Esophagus (tissue), 2 donors: ENCODE measurements around the gene TTC21A. TPM values are rescaled to one million over a fixed set of nuclear protein-coding genes. Genes with fewer than 3 reads are reported as not detected.

ENCODE experiments used
- H3K27ac ChIP-seq, 2 donors: one replicate each; pipeline ENCODE4 v1.5.1; 2013; ENCODE audit warnings: low read depth in 2 of 2, mild to moderate bottlenecking in 2 of 2, inconsistent platforms in 1 of 2, low read length in 1 of 2, moderate library complexity in 1 of 2
- H3K27me3 ChIP-seq, 2 donors: one replicate each; pipeline ENCODE4 v1.6.1; 2013; ENCODE audit warnings: low read length in 2 of 2, control low read depth in 1 of 2, mild to moderate bottlenecking in 1 of 2; ENCODE audit not compliant: insufficient read depth in 2 of 2, control insufficient read depth in 1 of 2
- H3K36me3 ChIP-seq, 2 donors: one replicate each; pipeline ENCODE4 v1.6.1; 2013; ENCODE audit warnings: low read length in 1 of 2; ENCODE audit not compliant: control insufficient read depth in 2 of 2, insufficient read depth in 2 of 2
- H3K4me1 ChIP-seq, 2 donors: one replicate each; pipeline ENCODE4 v1.6.1; 2013; ENCODE audit warnings: low read length in 1 of 2; ENCODE audit not compliant: control insufficient read depth in 2 of 2, insufficient read depth in 2 of 2
- H3K4me3 ChIP-seq, 2 donors: one replicate each; pipeline ENCODE4 v1.5.1; 2013; ENCODE audit warnings: low read length in 2 of 2, mild to moderate bottlenecking in 2 of 2, low read depth in 1 of 2, moderate library complexity in 1 of 2
- H3K9me3 ChIP-seq, 2 donors: one replicate each; pipeline ENCODE4 v1.6.1; 2013; ENCODE audit warnings: mild to moderate bottlenecking in 2 of 2, low read depth in 1 of 2, low read length in 1 of 2, moderate library complexity in 1 of 2; ENCODE audit not compliant: control insufficient read depth in 2 of 2, insufficient read depth in 1 of 2
- WGBS, 2 donors: extraction: QIAGEN DNeasy Blood & Tissue Kit; methylation state at CpG; one replicate each; pipeline ENCODE4 v1.1.7; 2013; 5-methylcytosine and 5-hydroxymethylcytosine counted together
- polyA plus RNA-seq, 2 donors: library from polyadenylated mRNA; stranded (reverse); fragments of 200-250 nt; gene quantifications; one replicate each; pipeline ENCODE4 v1.2.3, GENCODE V29; 2013
- donor health status: healthy with polysubstance abuse.
- donor health status: Bipolar disorder and iron deficiency.

The TTC21A gene
- polyA plus RNA-seq, 2 donors: 1.8 to 5.6 TPM

DNA sequence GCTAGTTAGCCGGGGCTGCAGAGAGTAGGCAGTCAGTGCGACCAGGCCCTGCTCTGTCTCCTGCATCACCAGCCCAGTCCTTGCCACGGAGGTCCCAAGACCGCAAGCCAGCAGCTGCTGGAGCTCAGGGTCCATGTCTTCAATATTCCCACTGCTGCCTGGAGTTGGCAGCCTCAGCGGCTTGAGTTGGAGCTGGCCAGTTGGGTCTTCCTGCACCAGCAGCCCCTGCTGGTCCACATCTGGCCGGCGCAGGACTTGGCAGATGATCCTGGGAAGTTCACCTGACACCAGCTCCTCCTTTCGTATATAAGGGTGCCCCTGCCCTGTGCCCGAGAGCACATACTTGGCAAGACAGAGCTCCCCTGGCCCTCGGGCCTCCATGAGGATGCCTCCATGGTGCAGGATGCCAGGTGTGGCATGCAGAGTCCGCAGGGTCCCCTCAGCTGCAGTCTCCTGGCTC is 79.2 kb downstream of the TTC21A start:
- WGBS, 2 donors: 83% methylated on average over 11 of the region's 11 CpGs

DNA sequence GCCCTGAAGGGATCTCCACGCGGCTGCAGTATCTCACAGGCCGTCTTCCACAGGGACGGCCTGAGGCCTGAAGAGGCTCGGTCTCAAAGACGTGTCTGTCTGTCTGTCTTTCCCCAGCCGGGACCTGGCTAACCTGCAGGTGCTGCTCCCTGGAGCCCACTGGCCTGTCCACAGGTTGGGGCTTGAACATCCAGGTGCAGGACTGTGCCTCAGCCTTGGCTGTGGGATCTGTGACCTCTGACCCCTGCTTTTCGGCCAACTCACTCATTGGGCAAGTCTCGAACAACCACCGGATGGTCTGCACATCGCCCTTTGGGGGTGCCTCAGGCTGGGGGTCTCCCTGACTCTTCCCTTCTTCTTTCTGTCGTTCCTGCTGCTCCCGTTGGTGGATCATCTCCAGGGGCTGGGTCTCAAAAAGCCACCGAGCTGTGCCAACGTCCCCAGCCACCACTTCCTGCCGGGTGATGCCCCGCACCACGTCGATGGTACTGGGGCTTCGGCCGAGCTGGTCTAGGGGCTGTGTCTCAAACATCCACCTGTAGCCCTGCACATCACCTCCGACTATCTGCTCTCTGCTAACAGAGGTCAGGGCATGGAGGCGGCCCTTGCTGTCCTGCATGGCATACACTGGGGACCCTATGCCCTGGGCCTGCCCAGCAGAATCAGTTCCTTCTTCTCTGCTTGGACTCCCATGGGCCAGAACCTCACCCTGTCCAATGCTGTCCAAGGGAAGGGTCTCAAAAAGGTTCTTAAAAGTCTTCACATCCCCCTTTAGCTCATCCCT is 80.1 kb downstream of the TTC21A start:
- Histone ChIP-seq H3K4me1 (peaks cover 0 to 5% of the 10 kb centered on the region in 2 donors), H3K36me3 (no peaks in the 10 kb centered on the region), H3K4me3 (no peak overlapping the region), H3K9me3 (no peaks in the 10 kb centered on the region), H3K27ac (no peak overlapping the region), H3K27me3 (no peaks in the 10 kb centered on the region)
- WGBS, 2 donors: 89 to 91% methylated on average over 23 of the region's 23 CpGs

More for the DNA sequence above, 79.2 kb downstream of the TTC21A start:
- Histone ChIP-seq H3K4me3 (no peak overlapping the region), H3K36me3 (no peaks in the 10 kb centered on the region), H3K27me3 (no peaks in the 10 kb centered on the region), H3K9me3 (no peaks in the 10 kb centered on the region), H3K27ac (no peak overlapping the region), H3K4me1 (peaks cover 0 to 5% of the 10 kb centered on the region in 2 donors)

Other genes with a start within 250 kb of the TTC21A start
- under 1 TPM in 1 of 2 donors, not detected in 1; 0.02 TPM for gene SCN11A, start 55.7 kb upstream of the TTC21A start, polyA plus RNA-seq
- 10 to 100 TPM in 1 of 2 donors, 1 to 10 TPM in 1; 7.3 to 10.4 TPM for gene WDR48, start 55.7 kb upstream of the TTC21A start, polyA plus RNA-seq
- 10 to 100 TPM; 30.9 to 32.0 TPM for gene GORASP1, start 53 bp upstream of the TTC21A start, polyA plus RNA-seq
- 10 to 100 TPM; 16.8 to 21.4 TPM for gene CSRNP1, start 45.9 kb downstream of the TTC21A start, polyA plus RNA-seq
- under 1 TPM; 0.07 to 0.10 TPM for gene XIRP1, start 84.9 kb downstream of the TTC21A start, polyA plus RNA-seq
- under 1 TPM; 0.14 to 0.21 TPM for gene CX3CR1, start 172.4 kb downstream of the TTC21A start, polyA plus RNA-seq
- under 1 TPM in 1 of 2 donors, not detected in 1; 0.06 TPM for gene CCR8, start 222.0 kb downstream of the TTC21A start, polyA plus RNA-seq